Mucosa of descending colon (tissue), 3 donors: ENCODE measurements around the gene FXN. TPM values are rescaled to one million over a fixed set of nuclear protein-coding genes. Genes with fewer than 3 reads are reported as not detected.

Experiments
- ATAC-seq: fragments of 200-7000 bp; cut with Tn5 transposase; one replicate; pipeline ENCODE4 v1.9.1; 2020; ENCODE audit warnings: mild to moderate bottlenecking, moderate library complexity
- DNase-seq, 3 donors: peaks; one replicate each; pipeline ENCODE4 v3.0.0-alpha.2; 2020
- H3K36me3 ChIP-seq: fragments of 200-600 bp; one replicate; pipeline ENCODE4 v1.8.0; 2021; ENCODE audit warnings: low read depth, mild to moderate bottlenecking
- H3K4me1 ChIP-seq: fragments of 200-600 bp; one replicate; pipeline ENCODE4 v1.8.0; 2021; ENCODE audit warnings: low read depth, mild to moderate bottlenecking
- H3K4me3 ChIP-seq: fragments of 200-600 bp; one replicate; pipeline ENCODE4 v1.8.0; 2021; ENCODE audit warnings: mild to moderate bottlenecking
- H3K9me3 ChIP-seq: fragments of 200-600 bp; one replicate; pipeline ENCODE4 v1.8.0; 2021; ENCODE audit warnings: mild to moderate bottlenecking
- CTCF ChIP-seq: fragments of 200-600 bp; IDR thresholded peaks from one replicate; pipeline ENCODE4 v1.8.0; 2022; ENCODE audit warnings: antibody characterized with exemption, mild to moderate bottlenecking
- intact Hi-C, 2 donors: fragments of 100-400 bp; cut with DNase I in 1 of 2; cut with micrococcal nuclease in 1 of 2; formaldehyde crosslinking; loops; one replicate each; pipeline versions ENCODE4 v1.11.0 to v1.11.1; 2022; cut with DNase I, micrococcal nuclease
- total RNA-seq, 3 donors: library from RNA; stranded (reverse); fragmentation: NEBNext Ultra II Directional in 2 of 3; extraction: Animal tissue kit (Norgen Biotek cat#: 25700) in 2 of 3; gene quantifications; one replicate each; pipeline versions ENCODE4 v1.2.1 to v1.2.4, GENCODE V29; 2021 to 2023
- donor health status: DM: no; HTN: no; CAD: no; lungs with moderate emphysema.
- donor health status: DM: no; HTN: no; CAD: no.
- donor health status: DM: no; HTN: yes; CAD: no.

FXN gene
- total RNA-seq, 3 donors from 2014 or later = 9.3 to 11.0 (median 10.2) TPM

- peak in 1 of 3 donors; percentile 64 for DNase-seq
- TF ChIP-seq CTCF = peak; percentile 48
- Histone ChIP-seq H3K36me3 (no peaks in the 10 kb centered on the region), H3K4me3 (no peak overlapping the region), H3K4me1 (no peaks in the 10 kb centered on the region), H3K9me3 (peaks cover 5% of the 10 kb centered on the region)
- ATAC-seq = peak; percentile 89
- intact Hi-C loops = loop anchor here (10.0 kb wide), 2 partner anchors 423 to 443 kb away; no protein-coding TSS in a partner anchor
Measured at GRCh38 chr9:69027355-69028097, 8.0 kb upstream of the FXN start.

GRCh38 chr9:69028754-69029153 is 6.8 kb upstream of the FXN start:
- intact Hi-C loops = loop anchor here (10.0 kb wide), 2 partner anchors 424 to 444 kb away; no protein-coding TSS in a partner anchor
- no peaks in the 10 kb centered on the region for H3K4me1 ChIP-seq
- H3K4me3 ChIP-seq = no peak overlapping the region
- no peaks in the 10 kb centered on the region for H3K36me3 ChIP-seq
- H3K9me3 ChIP-seq = peaks cover 5% of the 10 kb centered on the region
- no peak for TF ChIP-seq CTCF
- ATAC-seq = no peak
- DNase-seq = no peak

- H3K4me3 ChIP-seq = no peak overlapping the region
- DNase-seq (no peak), ATAC-seq (no peak)
- intact Hi-C loops = loop anchor here (10.0 kb wide), 2 partner anchors 425 to 445 kb away; no protein-coding TSS in a partner anchor
- H3K36me3 ChIP-seq = no peaks in the 10 kb centered on the region
- TF ChIP-seq CTCF = no peak
- H3K9me3 ChIP-seq = peaks cover 5% of the 10 kb centered on the region
- H3K4me1 ChIP-seq = no peaks in the 10 kb centered on the region
Measured at GRCh38 chr9:69029535-69029934, 6.0 kb upstream of the FXN start.

- H3K36me3 ChIP-seq = no peaks in the 10 kb centered on the region
- H3K4me1 ChIP-seq = peaks cover 3% of the 10 kb centered on the region
- H3K4me3 ChIP-seq = no peak overlapping the region
- peaks cover 5% of the 10 kb centered on the region for H3K9me3 ChIP-seq
- intact Hi-C loops = no loop called here
- no peak for DNase-seq
- no peak for TF ChIP-seq CTCF
- ATAC-seq = no peak
Measured at GRCh38 chr9:69030851-69031645, 4.5 kb upstream of the FXN start.

GRCh38 chr9:69034071-69034470 is 1.5 kb upstream of the FXN start:
- TF ChIP-seq CTCF = no peak
- no peak overlapping the region for H3K4me3 ChIP-seq

More at GRCh38 chr9:69034071-69034470, 1.5 kb upstream of the FXN start:
- ATAC-seq (no peak), DNase-seq (no peak)
- Histone ChIP-seq H3K4me1 (peaks cover 3% of the 10 kb centered on the region), H3K9me3 (peaks cover 5% of the 10 kb centered on the region), H3K36me3 (no peaks in the 10 kb centered on the region)
- intact Hi-C loops = no loop called here
